ENCODE data around the gene SBF1.

GRCh38 chr22:50436015-50436830, 38.6 kb downstream of the SBF1 start:
- TF ChIP-seq CTCF (conservative IDR thresholded peaks at IDR 0.05 in 1 of 2, IDR thresholded peaks at IDR 0.05 in 1 of 2; ENCODE audit: low read depth in 1 of 2, low read length in 2 of 2) = no peak
- no peak for TF ChIP-seq EZH2 (IDR thresholded peaks at IDR 0.05; ENCODE audit: low read length, missing control alignments)
